Posterior vena cava (tissue), 2 donors: Measurements from ENCODE around the gene FAM240B. TPM values are rescaled to one million over a fixed set of nuclear protein-coding genes. Genes with fewer than 3 reads are reported as not detected.

Experiments
- DNase-seq: peaks from one replicate; pipeline ENCODE4 v3.0.0-alpha.2; 2020; ENCODE audit warnings: low spot score
- intact Hi-C, 2 donors: fragments of 100-400 bp; cut with DNase I; formaldehyde crosslinking; loops; one replicate each; pipeline versions ENCODE4 v1.14.1 to v1.14.2; 2022 to 2023
- total RNA-seq, 2 donors: library from RNA; stranded (reverse); fragmentation: NEBNext Ultra II Directional; extraction: Animal tissue kit (Norgen Biotek cat#: 25700); gene quantifications; one replicate each; pipeline ENCODE4 v1.2.1, GENCODE V29; 2021
- donor health status: DM: yes; HTN: yes; CAD: no.
- donor health status: DM: yes; HTN: yes; CAD: no.

Gene FAM240B
- total RNA-seq, 2 donors from 2014 or later: not detected

DNA sequence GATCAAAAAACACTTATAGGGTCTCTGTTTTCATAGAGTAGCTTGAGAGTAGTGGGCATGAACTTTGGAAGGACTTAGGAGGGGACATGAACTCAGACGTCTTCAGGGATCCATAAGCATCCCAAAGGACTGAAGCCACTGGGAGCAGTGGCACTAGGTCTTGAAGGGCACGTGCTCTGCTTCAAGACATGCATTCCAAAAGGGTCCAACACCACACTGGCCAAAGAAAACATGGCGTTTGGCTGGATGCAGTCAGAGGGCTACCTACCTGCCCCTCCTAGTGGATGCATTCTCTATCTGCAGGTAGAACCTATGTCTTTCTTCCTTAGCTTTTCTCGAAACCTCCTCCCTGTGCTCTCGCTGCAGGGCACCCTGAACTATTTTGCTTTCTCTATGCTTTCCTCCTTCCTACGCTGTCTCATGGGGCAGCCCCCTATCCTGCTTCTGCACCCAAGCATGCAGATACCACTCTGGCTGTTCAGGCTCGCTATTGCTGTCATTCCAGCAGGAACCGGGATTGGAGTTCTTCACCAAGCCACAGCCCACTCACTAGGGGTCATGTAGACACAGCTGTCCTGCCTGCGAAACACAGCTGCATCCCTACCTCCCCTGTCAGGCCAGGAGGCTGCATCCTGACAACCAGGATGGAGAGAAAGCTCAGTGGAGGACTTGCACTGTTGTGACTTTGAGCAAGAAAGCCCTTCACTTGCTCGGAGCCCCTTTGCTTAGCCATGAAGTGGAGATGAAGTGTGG is 11.9 kb downstream of the FAM240B start:
- intact Hi-C loops: loop anchor here in 1 of 2 donors (10.0 kb wide), 1 partner anchor 63 kb away; no protein-coding TSS in a partner anchor
- DNase-seq: no peak

- intact Hi-C loops: loop anchor here in 1 of 2 donors (10.0 kb wide), 1 partner anchor 62 kb away; no protein-coding TSS in a partner anchor
- DNase-seq: no peak
These were observed 13.4 kb downstream of the FAM240B start for GRCh38 chr9:38706493-38706892.

DNA sequence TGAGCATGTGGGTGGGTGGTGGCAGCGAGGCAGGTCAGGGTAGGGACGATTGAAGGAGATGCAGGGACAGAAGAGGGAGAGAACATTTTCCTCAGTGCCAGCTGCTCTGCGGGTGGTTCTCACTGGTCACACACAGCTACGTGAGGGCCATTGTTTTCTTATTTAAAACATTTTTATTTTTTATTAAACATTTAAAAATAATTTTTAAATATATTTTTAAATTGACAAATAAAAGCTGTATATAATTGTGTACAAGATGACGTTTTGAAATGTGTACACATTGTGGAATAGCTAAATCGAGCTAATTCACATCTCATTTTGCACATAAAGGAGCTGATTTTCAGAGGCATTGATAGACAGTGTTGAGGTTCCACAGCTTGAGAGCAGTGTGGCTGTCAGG is 14.0 kb downstream of the FAM240B start:
- intact Hi-C loops: loop anchor here in 1 of 2 donors (10.0 kb wide), 1 partner anchor 61 kb away; no protein-coding TSS in a partner anchor
- DNase-seq: no peak

- no peak for DNase-seq
- intact Hi-C loops: loop anchor here in 1 of 2 donors (10.0 kb wide), 1 partner anchor 56 kb away; no protein-coding TSS in a partner anchor
These were observed 19.2 kb downstream of the FAM240B start for GRCh38 chr9:38700695-38701094.

- intact Hi-C loops: no loop called here
- no peak for DNase-seq
These were observed 20.6 kb downstream of the FAM240B start for GRCh38 chr9:38699337-38699736.

- intact Hi-C loops: no loop called here
- no peak for DNase-seq
These were observed 22.1 kb downstream of the FAM240B start for GRCh38 chr9:38697776-38698300.

- no peak for DNase-seq
- intact Hi-C loops: no loop called here
These were observed 22.9 kb downstream of the FAM240B start for GRCh38 chr9:38696999-38697398.

DNA sequence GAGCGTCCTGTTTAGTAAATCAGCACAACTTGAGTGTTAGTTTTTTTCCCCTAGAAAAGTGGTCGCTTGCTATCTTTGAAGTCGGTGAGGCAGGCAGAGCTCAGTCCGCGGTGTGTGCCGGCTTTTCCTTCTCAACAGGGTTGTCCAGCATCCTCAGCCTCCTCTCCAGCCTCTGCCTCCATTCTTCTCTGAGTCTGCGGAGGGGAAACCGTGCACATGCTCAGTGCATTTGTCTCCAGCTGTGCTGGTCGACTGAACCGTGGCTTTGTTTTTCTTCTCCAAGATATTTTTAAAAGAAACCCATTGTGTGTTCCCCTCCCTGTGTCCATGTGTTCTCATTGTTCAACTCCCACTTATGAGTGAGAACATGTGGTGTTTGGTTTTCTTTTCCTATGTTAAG is 25.3 kb downstream of the FAM240B start:
- intact Hi-C loops: loop anchor here in 1 of 2 donors (2.0 kb wide), 1 partner anchor 30 kb away; no protein-coding TSS in a partner anchor

DNA sequence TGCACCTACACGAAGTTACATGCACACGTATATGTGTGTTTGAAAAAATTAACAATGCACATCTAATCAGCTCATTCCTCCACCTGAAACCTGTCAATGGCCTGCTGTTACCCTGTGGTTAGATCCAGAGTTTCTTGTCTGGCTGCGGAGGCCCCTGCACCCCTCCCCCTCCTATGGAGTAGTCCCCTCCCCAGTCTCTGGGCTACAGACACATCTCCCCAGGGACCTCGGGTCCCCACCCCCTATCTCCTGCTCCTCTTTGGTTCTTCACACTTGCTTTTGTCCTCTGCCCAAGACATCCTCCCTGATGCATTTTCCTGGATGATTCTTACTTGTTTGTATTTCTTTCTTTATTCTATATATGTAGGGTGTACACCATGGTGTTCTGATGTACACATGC is 27.2 kb downstream of the FAM240B start:
- intact Hi-C loops: no loop called here
- DNase-seq: no peak

More for the DNA sequence above, 25.3 kb downstream of the FAM240B start:
- no peak for DNase-seq

GRCh38 chr9:38690574-38690973 is 29.4 kb downstream of the FAM240B start:
- DNase-seq: no peak
- intact Hi-C loops: no loop called here

GRCh38 chr9:38689678-38690077 is 30.3 kb downstream of the FAM240B start:
- no peak for DNase-seq
- intact Hi-C loops: no loop called here

DNA sequence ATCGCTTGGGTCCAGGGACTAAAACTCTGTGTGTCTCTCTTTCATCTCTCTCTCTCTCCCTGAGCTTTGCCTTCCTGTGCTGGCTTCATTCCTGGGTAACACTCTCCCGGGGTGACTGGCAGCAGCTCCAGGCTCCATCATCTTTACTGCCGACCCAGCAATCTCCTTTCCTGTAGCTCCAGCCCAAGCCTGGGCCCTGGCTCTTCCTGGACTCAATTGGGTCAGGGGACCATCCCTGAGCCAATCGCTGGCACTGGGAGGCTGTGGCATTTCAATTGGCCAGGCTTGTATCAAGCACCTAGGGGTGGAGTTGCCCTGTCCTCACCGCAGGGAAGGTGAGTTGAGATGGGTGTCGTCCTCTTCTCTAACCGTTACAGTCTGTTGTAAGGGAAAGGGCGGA is 31.9 kb downstream of the FAM240B start:
- DNase-seq: no peak

GRCh38 chr9:38687389-38687842 is 32.5 kb downstream of the FAM240B start:
- peak; percentile 87 for DNase-seq
- intact Hi-C loops: no loop called here

More for the DNA sequence above, 31.9 kb downstream of the FAM240B start:
- intact Hi-C loops: no loop called here

DNA sequence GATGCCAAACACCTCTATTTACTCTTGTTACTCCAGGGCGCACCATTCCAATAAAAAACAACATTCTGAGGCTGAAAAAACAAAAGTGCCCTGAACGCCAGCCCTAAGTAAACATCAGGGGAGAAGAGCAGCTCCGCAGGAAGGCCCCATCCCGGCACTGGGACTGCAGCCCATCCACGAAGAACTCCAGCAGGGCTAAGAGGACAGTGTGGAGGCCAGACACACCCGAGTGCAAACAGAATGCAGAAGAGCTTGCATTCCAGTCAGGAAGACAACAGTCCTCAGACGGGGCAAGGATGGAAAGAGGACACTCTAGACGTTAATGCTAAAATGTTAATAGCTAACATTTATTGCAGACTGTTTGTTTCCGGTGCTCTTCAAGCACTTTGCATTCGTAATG is 33.0 kb downstream of the FAM240B start:
- DNase-seq: no peak
- intact Hi-C loops: no loop called here

GRCh38 chr9:38685535-38685934 is 34.4 kb downstream of the FAM240B start:
- intact Hi-C loops: no loop called here

GRCh38 chr9:38683336-38683735 is 36.6 kb downstream of the FAM240B start:
- DNase-seq: no peak
- intact Hi-C loops: no loop called here

More at GRCh38 chr9:38685535-38685934, 34.4 kb downstream of the FAM240B start:
- DNase-seq: no peak

GRCh38 chr9:38682713-38683112 is 37.2 kb downstream of the FAM240B start:
- intact Hi-C loops: no loop called here
- DNase-seq: no peak

- no peak for DNase-seq
- intact Hi-C loops: no loop called here
These were observed 38.1 kb downstream of the FAM240B start for GRCh38 chr9:38681747-38682227.

DNA sequence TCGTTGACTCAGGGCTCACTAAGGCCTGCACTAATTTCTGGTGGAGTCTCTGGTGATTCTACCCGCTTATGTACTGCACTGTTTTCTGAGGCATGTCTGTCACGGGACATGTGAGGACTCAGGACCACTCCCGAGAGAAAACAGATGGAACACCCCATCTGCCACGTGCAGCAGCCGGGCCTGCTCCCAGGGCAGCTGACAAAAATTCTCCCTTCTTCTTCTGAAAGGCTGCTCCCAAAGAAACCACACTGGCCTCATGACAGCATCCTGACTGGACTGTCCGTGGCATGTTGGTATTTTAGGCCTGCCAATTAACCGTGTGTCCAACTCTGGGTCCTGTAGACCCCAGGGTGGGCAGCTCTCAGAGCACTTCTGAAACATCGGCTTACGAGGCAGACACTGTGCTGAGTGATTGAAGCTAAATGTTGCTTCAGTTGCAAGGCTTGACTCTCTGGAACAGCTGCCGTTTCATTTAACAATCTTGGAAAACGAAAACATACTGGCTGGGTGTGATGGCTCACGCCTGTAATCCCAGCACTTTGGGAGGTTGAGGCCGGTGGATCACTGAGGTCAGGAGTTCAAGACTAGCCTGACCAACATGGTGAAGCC is 39.0 kb downstream of the FAM240B start:
- no peak for DNase-seq
- intact Hi-C loops: no loop called here

DNA sequence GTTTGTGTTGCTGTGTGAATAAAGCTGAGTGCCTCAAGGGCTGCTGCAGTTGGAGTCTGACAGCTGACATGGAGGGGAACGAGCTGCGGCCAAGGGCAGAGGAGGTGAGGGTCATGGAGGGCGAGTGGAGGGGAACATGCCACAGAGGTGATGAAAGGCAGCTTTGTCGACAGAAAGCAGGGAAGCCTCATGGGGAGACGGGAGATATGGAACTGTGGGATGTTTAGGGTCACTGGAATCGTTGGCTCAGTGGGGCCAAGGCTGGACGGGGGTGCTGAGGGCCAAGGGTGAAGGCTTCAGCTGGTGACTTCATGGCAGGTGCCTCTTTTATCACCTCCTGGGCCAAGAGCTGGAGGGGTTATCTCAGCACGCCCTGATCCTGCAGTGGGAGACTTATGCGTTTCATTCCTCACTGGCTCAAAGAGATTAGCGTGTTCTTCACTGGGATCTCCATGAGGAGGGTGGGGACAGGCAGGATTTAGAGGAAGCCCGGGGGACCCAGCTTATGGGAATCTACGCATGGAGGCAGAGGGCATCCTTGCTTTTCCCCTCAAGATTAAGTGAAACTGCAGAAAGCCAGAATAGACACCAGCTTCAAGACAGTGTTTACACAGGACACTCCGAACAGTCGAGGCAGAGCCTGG is 42.2 kb downstream of the FAM240B start:
- DNase-seq: no peak
- intact Hi-C loops: no loop called here
